Left ventricle myocardium superior (tissue), 1 donor: Measurements from ENCODE around the gene GFY. TPM values are rescaled to one million over a fixed set of nuclear protein-coding genes. Genes with fewer than 3 reads are reported as not detected.

Source experiments
- total RNA-seq: library from RNA; stranded (reverse); fragmentation: NEBNext Ultra II Directional; extraction: Animal tissue kit (Norgen Biotek cat#: 25700); gene quantifications from one replicate; pipeline ENCODE4 v1.2.1, GENCODE V29; 2021
- donor health status: DM: no; HTN: yes; CAD: no; lungs with severe emphysema.

The GFY gene
- total RNA-seq, 1 donor from 2014 or later: not detected

Other genes with a start within 250 kb of the GFY start
- 1.1 TPM for gene SLC6A16, start 100.2 kb upstream of the GFY start, total RNA-seq
- 6.5 TPM for gene CD37, start 90.0 kb upstream of the GFY start, total RNA-seq
- 62.7 TPM for gene TEAD2, start 63.0 kb upstream of the GFY start, total RNA-seq
- not detected for gene DKKL1, start 61.5 kb upstream of the GFY start, total RNA-seq
- not detected for gene KASH5, start 37.1 kb upstream of the GFY start, total RNA-seq
- not detected for gene PTH2, start 1.9 kb upstream of the GFY start, total RNA-seq
- 1.4 TPM for gene SLC17A7, start 16.1 kb downstream of the GFY start, total RNA-seq
- gene PIH1D1, start 26.4 kb downstream of the GFY start, total RNA-seq: 29.6 TPM
- 11.5 TPM for gene ALDH16A1, start 27.8 kb downstream of the GFY start, total RNA-seq
- gene FLT3LG, start 48.8 kb downstream of the GFY start, total RNA-seq: 5.9 TPM
- gene RPL13A, start 62.2 kb downstream of the GFY start, total RNA-seq: 1,289 TPM
- 1,034 TPM for gene RPS11, start 71.0 kb downstream of the GFY start, total RNA-seq
- gene FCGRT, start 87.3 kb downstream of the GFY start, total RNA-seq: 84.7 TPM
- 8.5 TPM for gene RCN3, start 102.6 kb downstream of the GFY start, total RNA-seq
- 46.7 TPM for gene NOSIP, start 155.2 kb downstream of the GFY start, total RNA-seq
- 1.3 TPM for gene PRRG2, start 155.9 kb downstream of the GFY start, total RNA-seq
- 15.6 TPM for gene PRR12, start 165.8 kb downstream of the GFY start, total RNA-seq
- gene RRAS, start 214.8 kb downstream of the GFY start, total RNA-seq: 100 TPM
- 44.9 TPM for gene SCAF1, start 216.8 kb downstream of the GFY start, total RNA-seq
- 40.6 TPM for gene IRF3, start 240.5 kb downstream of the GFY start, total RNA-seq
- gene BCL2L12, start 240.5 kb downstream of the GFY start, total RNA-seq: 11.5 TPM